H4 (cell line): ENCODE data around the gene FAT1. TPM values are rescaled to one million over a fixed set of nuclear protein-coding genes. Genes with fewer than 3 reads are reported as not detected.

Experiments
- DNase-seq: peaks from one replicate; pipeline ENCODE4 v3.0.0-alpha.2; 2015; ENCODE audit warnings: low spot score
- total RNA-seq: library from RNA; depleted of rRNA; stranded (reverse); fragments of >200 nt; shearing (Covaris generic); gene quantifications from 2 replicates; pipeline ENCODE4 v1.2.3, GENCODE V29; 2014; rRNA removed

FAT1 gene
- total RNA-seq, 1 experiment from 2014 or later = 71.6 TPM

DNA sequence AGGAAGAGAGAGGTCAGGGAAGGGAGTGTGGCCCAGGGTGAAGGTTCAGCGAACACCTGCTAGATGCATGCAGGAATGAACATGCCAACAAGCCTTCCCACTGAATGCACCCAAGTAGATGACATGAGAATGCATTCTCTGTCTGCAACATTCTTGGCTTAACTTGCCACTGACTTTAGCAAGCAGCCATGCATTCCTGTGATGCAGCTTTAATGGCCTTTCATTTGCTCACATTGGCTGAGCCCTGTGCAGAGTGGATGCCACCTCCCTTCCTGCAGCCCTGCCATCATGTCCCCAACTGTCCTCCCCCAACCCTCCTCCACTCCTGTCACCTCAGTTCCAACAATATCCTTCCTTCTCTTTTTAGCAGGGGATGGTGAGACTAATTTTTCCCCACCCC lies 143.0 kb downstream of the FAT1 start:
- DNase-seq = no peak

DNA sequence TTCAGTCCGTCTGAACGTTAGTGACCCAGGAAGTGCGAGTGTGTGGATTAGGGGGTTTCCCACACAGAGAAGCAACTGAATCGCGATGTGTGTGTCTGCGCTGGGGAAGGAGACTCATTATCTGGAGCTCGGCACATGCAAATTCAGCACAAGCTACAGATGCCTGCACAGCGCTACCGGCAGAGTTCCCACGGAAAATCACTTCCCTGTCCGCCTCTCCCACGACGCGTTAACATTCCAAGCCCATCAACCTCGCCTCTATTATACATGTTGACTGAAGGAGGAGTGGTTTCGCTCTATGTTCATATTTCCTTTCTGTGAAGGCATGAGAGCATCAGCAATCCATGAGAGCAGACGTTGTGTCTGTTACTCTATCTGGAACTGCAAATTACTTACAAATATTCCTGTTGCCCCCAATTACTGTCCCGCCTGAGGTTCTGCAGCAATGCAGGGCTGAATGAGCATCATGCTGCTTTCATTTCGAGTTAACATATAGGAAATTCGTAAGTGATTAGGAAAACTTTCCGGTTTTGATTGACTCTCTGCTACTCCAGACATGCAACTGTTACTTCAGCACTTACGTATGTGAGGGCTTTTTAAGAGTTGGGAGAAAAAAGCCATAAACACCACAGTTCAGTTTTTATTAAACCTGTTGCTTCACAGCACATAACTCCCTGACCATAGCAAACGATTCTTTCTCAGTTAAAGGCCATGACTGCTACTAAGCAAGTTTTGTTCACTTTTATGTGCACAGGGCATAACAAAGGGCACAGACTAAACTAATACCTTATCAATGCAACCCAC lies 153.3 kb downstream of the FAT1 start:
- DNase-seq = no peak

DNA sequence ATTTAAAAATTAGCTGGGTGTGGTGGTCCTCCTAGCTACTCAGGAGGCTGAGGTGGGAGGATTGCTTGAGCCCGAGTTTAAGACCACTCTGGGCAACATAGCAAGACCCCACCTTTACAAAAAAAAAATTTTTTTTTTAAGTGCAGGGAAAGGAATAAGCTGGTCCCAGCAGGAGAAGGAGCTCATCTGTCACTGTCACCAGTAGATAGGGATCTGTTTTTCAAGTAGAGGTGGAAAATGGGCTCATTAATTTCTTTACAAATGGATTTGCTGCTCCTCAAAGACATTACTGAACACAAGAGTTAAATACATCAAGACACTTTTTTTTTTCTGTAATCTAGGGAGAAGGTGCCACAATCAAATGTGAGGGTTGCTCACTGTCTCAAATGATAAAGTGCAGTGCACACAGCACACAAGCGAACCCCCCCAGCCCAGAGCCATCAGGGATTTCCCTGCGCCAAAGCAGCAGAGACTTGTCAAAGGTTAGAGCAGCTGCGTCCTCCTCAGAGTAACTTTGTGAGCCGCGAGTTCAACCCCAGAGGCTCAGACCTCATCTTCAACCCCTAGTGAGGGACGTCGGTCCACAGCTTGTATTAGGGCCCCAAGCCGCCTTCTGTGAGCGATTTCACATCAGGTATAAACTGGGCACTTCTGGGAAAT lies 154.0 kb downstream of the FAT1 start:
- DNase-seq = no peak

DNA sequence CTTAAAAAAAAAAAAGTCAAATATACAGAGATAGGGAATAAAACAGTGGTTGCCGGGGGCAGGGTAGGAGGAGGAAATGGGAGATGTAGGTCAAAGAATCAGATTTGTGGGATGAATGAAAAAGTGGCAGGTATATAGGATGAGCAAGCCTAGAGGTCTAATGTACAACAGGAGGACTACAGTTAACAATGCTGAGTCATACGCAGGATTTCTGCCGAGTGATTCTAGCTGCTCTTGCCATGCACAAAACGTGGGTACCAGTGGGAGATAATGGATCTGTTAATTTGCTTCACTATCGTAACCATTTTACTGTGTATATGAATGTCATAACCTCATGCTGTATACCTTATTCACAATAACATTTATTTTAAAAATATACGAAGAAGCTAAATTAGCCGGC lies 157.6 kb downstream of the FAT1 start:
- DNase-seq = no peak

DNA sequence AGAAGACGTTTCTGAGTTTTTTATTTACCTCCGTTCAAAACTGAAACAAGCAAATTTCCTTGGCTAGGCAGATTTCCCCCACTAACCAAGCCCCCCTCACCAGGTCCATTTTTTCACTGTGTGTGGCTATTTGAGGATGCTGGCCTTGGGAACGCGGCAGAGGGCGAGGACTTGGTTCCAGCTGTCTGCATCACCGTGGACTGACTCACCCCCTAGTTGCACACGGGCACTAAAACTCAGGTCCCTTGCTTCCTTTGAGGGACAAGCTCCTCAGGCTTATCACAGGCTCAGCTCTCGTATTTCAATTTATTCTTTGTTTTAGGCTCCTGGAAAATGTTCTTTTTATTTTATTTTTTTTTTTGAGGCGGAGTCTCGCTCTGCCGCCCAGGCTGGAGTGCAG lies 159.9 kb downstream of the FAT1 start:
- no peak for DNase-seq

DNA sequence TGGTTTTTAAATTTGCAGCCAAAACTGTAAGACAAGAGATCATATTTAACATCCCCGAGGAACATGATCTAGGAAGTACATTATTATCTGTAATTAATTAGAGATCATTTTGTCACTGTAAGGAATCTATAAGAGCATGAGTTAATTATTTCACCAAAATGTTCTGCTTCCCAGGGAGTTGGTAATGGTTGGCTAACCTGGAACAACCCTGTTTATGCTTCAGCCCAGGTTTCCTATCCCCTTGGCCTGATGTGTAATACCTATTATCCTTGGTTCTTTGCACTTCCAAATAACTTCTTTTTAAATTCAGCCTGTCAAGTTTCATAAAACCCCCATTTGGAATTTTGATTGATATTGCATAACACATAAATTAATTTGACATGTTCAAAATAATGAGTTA lies 161.9 kb downstream of the FAT1 start:
- no peak for DNase-seq

DNA sequence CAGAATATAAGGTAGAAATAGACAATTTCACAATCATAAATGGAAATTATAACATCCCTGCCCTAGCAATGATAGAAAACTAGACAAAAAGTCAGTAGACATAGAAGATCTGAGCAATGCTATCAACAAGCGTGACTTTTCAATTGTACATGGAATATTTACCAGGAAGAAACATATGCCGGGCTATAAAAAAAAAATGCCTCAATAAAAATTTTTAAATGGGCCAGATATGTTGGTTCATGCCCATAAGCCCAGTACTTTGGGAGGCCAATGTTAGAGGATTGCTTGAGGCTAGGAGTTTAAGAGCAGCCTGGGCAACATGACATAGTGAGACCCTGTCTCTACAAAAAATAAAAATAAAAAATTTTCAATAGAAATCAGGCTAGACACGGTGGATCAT lies 163.0 kb downstream of the FAT1 start:
- DNase-seq = no peak

DNA sequence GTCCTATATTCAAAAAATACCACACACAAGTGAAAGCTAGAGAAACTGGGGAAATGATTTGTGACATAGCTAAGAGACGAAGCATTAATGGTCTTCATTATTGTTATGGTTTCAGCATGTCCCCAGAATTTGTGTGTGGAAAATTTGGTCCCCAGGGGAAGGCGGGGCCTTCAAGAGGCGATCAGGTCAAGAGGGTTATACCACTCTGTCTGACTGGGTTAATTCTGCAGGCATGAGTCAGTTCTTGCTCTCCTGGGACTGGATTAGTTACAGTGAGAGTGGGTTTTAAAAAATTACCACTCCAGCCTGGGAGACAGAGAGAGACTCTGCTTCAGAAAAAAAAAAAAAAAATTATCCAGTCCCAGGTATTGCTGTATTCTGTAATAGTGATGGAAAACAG lies 166.2 kb downstream of the FAT1 start:
- peak; percentile 38 for DNase-seq

DNA sequence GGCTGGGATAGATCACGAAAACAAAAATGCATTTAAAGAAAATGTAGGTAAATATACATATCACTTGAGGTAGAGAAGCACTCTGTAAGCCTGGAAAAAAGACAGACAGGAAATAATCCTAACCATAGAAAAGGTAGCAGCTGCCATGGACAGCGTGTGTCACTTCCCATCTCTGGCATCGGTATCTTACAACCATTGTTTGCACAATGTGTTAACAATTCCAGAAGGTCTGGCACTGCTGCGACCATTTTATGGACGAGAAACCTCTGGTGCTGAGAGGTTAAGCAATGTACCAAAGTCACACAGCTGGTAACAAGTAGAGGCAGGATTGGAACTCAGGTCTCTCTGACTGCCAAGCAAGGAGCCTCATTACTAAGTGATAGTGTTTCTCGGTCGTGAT lies 166.6 kb downstream of the FAT1 start:
- no peak for DNase-seq

DNA sequence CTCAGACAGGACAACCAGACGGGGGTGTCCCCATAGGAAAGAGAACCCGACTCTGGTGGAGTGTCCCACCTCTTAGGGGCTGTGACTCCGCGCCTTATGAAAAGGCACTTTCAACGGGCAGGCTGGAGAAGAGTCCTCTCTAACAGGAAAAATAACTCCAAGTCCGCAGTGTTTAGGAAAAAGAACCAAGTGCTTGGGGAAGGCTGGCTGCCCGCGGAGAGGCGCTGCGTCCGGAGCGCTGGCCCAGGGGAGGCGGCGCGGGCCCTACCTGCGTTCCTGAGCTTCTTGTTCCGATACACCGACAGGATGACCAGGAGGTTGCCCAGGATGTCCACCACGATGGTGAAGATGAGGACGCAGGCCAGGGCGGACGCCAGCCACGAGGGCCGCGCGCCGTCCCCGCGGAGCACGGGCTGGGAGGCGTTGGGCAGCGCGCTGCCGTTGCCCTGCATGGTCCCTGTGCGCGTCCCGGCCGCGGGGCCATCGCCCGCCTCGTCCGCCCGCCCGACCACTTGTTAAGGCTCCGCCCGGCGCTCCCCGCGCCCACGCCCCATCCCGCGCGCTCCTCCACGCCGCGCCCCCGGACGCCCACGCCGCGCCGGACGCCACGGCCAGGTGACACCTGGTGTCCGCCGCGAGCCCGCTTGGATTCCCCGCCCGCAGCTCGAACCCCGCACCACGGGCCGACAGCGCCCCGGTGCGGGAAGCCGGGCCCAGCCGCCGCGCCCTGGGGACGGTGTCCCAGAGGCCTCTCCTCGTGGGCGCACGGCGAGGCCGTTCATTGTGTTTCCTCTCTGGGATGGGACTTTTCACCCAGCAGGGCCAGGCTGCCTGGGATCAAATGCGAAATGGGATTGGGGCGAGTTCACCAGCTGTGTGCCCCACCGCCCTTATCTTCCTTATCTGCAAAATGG lies 168.5 kb downstream of the FAT1 start, which contains the start of gene MTNR1A:
TSS of gene MTNR1A (minus strand) at position 654 of the 914 bp plus-strand sequence. CDS start at position 452, 202 bp downstream.
- DNase-seq = no peak

DNA sequence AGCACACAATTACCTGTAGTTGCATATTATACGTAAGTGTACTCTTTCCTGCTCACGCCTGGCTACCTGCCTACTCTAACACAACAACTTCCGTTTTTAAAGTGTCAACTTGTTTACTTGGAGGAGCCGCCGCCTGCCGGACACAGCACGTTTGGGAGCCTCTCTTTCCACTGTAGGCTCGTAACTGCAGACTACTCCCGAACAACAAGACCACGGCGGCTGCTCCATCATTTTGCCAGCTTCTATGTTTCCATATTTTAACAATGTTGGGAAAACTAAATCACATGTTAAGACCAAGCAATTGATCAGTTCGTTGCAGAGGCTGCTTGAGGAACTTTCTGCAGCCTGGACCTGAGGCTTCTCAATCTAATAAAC lies 169.1 kb downstream of the FAT1 start:
- no peak for DNase-seq

DNA sequence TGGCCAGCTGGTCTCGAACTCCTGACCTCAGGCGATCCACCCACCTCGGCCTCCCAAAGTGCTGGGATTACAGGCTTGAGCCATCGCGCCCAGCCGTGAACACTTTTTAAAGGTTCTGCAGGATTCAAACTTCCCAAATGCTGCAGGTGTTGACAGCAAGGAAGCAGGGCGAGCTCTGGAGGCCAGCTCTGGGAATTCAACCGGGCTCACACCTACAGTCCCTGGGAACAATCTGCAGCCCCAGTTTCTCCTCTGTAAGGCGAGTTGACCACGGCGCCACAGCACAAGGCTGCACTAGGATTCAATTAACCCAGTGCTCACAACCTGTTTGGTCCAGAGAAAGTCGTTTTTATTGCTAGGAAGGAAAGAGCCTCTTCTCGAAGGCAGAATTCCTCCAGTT lies 169.9 kb downstream of the FAT1 start:
- DNase-seq = no peak

DNA sequence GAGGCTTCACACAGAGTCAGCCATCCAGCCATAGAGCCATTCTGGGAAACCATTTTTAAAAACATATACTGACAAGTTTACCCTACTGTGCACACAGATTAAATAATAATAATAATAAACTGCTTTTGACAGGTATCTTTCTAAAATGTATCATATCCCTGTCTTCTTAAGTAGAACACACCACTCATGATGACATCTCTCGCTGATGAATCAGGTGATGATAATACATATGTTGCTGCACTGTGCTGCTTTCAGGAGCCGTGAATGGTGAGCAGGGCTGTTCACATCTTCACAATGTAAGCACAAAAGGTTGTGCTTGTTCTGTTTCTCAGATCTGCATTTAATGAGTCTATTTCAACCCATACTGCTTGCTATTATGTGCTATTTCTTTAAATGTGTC lies 171.8 kb downstream of the FAT1 start:
- no peak for DNase-seq

DNA sequence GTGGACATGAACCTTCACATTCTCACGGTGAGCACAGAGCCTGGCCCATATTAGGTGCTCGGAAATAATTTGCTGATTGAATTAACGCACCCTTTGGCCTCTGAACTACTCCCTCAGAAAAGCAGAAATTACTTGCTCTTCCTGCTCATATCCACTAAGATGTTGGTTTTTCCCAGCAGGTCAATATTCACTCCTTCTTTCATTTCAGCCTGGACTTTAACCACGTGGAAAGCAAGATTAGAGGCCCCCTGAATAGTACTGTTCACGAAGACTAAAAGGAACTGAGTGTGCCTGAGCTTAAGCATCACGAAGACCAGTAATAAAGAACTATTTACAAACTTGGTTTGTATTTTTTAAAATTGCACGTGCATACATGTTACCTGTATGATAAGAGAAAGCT lies 178.2 kb downstream of the FAT1 start:
- DNase-seq = no peak

DNA sequence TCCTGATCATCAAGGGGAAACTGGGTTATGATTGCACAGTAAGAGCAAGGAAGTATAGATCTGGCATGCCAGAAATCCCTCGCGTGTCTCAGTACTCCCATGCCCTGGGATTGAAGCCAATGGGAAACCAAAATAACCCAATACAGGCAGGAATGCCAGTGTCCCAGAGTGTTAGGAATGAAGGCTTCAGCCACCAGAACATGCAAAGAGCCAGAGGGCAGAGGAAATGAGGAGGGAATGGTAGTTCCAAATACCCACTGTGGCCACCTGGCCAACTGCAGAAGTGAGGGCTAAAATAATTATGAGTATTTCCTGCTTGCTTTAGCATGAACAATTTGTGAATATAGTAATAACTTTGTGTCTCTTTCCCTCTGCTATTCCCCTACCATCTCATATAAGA lies 180.4 kb downstream of the FAT1 start:
- DNase-seq = no peak

DNA sequence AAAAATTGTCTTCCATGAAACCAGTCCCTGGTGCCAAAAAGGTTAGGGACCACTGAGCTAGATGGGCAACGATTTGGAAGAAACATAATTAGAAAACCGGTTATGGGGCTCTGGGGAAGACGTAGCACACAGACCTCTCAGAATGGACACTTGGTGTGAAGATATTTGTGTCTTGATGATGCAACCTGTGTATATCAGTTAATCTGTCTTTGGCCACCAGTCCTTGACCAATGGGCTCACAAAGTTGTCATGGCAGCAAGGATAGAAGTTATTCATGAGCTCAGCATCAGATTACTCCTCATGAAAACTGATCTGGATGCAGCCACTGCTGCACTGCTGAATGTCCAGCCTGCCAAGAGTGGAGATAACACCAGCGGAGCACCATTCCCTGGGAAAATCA lies 181.9 kb downstream of the FAT1 start:
- DNase-seq = no peak

DNA sequence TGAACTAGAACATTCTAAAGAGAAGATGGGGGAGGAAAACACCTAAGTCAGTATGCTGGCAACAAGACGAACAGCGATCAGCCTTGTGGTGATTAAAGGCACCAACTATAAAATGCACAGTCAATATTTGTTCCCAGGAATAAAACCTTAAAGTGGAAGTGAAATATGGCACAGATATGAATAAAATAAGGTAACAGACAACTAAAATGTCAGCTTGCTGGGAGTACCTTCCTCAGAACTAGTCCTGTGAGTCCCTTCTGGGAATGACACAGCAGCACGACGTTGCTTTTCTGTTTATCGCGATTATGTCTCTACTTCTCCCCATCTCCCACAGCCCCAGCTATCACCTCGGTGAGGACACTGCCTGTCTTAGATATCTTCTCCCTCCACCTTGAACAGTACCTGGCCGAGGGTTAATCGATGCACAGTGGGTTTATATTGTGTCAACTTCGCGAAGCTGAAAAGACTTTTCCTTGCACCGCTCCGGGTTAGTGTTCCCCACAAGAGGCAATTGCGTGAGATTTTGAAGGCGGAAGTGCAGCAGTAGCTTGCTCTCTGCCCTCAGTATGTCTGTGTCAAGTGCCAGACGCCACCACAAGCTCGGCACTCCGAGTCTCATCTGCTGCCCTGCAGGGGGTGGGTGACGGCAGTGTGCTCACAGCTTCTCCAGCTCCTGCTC lies 185.7 kb downstream of the FAT1 start:
- DNase-seq = no peak

Other genes starting within 250 kb of the FAT1 start
- gene MTNR1A, start 168.3 kb downstream of the FAT1 start, total RNA-seq = 0.33 TPM in 1 of 2 replicates, not detected in the other